Measurements from ENCODE around the gene OMP.

- TF ChIP-seq CTCF (IDR thresholded peaks at IDR 0.05; ENCODE audit: extremely low read depth in 1 of 2, insufficient read depth in 1 of 2, low read depth in 1 of 2, low read length in 2 of 2) = no peak
- no peak for TF ChIP-seq POLR2AphosphoS5 (IDR thresholded peaks at IDR 0.05; ENCODE audit: insufficient read depth, low read depth, low read length)
Measured at GRCh38 chr11:77095551-77096490, 6.8 kb upstream of the OMP start.

Measured in endothelial cell of umbilical vein (primary cell).